Measurements from ENCODE around the gene SGMS1. TPM values are rescaled to one million over a fixed set of nuclear protein-coding genes. Genes with fewer than 3 reads are reported as not detected.
"Not testable (repeated sequence)": the region's sequence is repeated elsewhere in the genome, so short reads cannot be mapped to it uniquely, and the experiment has no call there.

Gene SGMS1
- total and polyA plus RNA-seq, 5 donors, result 12.0 to 26.0 (median 24.5) TPM

GRCh38 chr10:50286996-50287803 lies 336.6 kb downstream of the SGMS1 start:
- no peak overlapping the region for H3K4me3 ChIP-seq (ENCODE audit: low read length)
- no peaks in the 10 kb centered on the region for H3K4me1 ChIP-seq (ENCODE audit: control insufficient read depth, insufficient read depth, low read length)
- WGBS, result 58% methylated on average over 9 of the region's 9 CpGs
- ATAC-seq (no peak), DNase-seq (no peak)
- intact Hi-C loops (cut with DNase I), result no loop called here
- H3K9me3 ChIP-seq (ENCODE audit: control insufficient read depth, low read length), result no peaks in the 10 kb centered on the region
- no peak overlapping the region for H3K27ac ChIP-seq (ENCODE audit: low read length)
- H3K27me3 ChIP-seq (ENCODE audit: control insufficient read depth, insufficient read depth), result no peaks in the 10 kb centered on the region

GRCh38 chr10:50286517-50286916 lies 337.2 kb downstream of the SGMS1 start:
- no peak for ATAC-seq
- Histone ChIP-seq H3K4me1 (ENCODE audit: control insufficient read depth, insufficient read depth, low read length) (no peaks in the 10 kb centered on the region), H3K27me3 (ENCODE audit: control insufficient read depth, insufficient read depth) (peaks cover 2% of the 10 kb centered on the region), H3K4me3 (ENCODE audit: low read length) (no peak overlapping the region), H3K9me3 (ENCODE audit: control insufficient read depth, low read length) (no peaks in the 10 kb centered on the region), H3K27ac (ENCODE audit: low read length) (no peak overlapping the region)
- DNase-seq, result no peak
- intact Hi-C loops (cut with DNase I), result no loop called here
- 21% methylated on average over 2 of the region's 2 CpGs for WGBS

- ATAC-seq (no peak), DNase-seq (no peak)
- Histone ChIP-seq H3K27me3 (ENCODE audit: control insufficient read depth, insufficient read depth) (peaks cover 2% of the 10 kb centered on the region), H3K4me1 (ENCODE audit: control insufficient read depth, insufficient read depth, low read length) (no peaks in the 10 kb centered on the region), H3K4me3 (ENCODE audit: low read length) (no peak overlapping the region), H3K9me3 (ENCODE audit: control insufficient read depth, low read length) (no peaks in the 10 kb centered on the region), H3K27ac (ENCODE audit: low read length) (no peak overlapping the region)
- intact Hi-C loops (cut with DNase I), result no loop called here
- WGBS, result 79% methylated on average over 4 of the region's 4 CpGs
Measured at GRCh38 chr10:50281967-50282522, 341.7 kb downstream of the SGMS1 start.

- DNase-seq (no peak), ATAC-seq (no peak)
- intact Hi-C loops (cut with DNase I), result no loop called here
- no peaks in the 10 kb centered on the region for H3K9me3 ChIP-seq (ENCODE audit: control insufficient read depth, low read length)
- H3K4me1 ChIP-seq (ENCODE audit: control insufficient read depth, insufficient read depth, low read length), result no peaks in the 10 kb centered on the region
- H3K27ac ChIP-seq (ENCODE audit: low read length), result no peak overlapping the region
- peaks cover 2% of the 10 kb centered on the region for H3K27me3 ChIP-seq (ENCODE audit: control insufficient read depth, insufficient read depth)
- no peak overlapping the region for H3K4me3 ChIP-seq (ENCODE audit: low read length)
- WGBS, result 82% methylated on average over 8 of the region's 8 CpGs
Measured at GRCh38 chr10:50281210-50281966, 342.4 kb downstream of the SGMS1 start.

DNA sequence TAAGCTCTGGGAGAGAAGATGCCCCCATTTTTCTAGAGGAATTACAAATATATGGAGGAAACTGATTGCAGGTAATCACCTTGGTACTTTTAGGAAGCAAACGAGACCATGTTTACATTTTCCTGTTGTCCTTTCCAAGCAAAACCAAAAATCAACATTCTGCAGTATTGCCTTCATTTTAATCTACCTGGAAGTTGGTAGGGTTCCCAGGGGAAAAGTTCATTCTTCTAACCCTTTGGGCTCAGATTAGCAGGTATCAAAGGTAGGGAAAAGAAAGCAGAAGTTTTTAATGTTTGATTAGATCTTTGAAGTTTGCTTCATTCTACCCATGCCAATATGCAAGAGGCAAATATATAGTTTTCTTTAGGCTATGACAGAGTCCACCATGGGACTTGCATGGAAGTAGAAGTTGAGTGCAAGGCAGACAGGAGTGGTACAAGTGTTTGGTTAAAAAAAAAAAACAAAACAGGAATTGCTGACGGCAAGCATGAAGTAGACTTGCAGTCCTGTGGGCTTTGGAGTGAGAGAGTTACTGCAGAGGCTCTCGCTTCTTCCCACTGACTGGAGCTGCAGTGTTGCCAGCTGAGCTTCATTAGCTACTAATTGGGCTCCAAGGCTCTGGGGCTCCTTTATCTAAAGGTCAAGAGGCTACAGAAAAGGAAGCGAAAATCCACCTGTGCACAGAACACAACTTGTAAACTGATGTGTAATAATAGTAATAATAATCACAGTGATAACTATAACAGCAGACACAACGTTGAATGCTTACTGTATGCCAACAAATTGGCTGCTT lies 343.5 kb downstream of the SGMS1 start:
- ATAC-seq (no peak), DNase-seq (no peak)
- intact Hi-C loops (cut with DNase I), result no loop called here
- Histone ChIP-seq H3K27me3 (ENCODE audit: control insufficient read depth, insufficient read depth) (peaks cover 2% of the 10 kb centered on the region), H3K4me3 (ENCODE audit: low read length) (no peak overlapping the region), H3K4me1 (ENCODE audit: control insufficient read depth, insufficient read depth, low read length) (no peaks in the 10 kb centered on the region), H3K27ac (ENCODE audit: low read length) (no peak overlapping the region), H3K9me3 (ENCODE audit: control insufficient read depth, low read length) (no peaks in the 10 kb centered on the region)
- WGBS, result 52% methylated on average over 5 of the region's 5 CpGs

DNA sequence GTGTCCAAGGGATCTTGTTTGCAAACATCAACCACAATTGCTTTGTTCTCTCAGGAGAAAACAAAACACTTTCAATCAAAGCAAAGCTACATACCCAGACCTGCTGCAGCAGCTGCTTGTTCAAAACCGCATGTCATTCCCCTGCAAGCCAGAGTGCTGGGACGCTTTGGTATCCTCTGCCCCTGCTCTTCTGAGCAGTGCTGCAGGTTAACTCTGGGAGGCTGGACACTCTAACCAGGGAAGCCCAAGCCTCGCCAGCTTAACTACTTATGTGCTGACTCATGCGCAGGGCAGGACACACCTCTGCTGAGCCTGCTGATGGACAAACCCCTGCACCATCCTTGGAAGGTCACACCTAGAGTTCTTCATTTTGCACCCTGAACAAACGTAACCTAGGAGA lies 344.3 kb downstream of the SGMS1 start:
- Histone ChIP-seq H3K9me3 (ENCODE audit: control insufficient read depth, low read length) (no peaks in the 10 kb centered on the region), H3K4me1 (ENCODE audit: control insufficient read depth, insufficient read depth, low read length) (no peaks in the 10 kb centered on the region), H3K27ac (ENCODE audit: low read length) (no peak overlapping the region), H3K27me3 (ENCODE audit: control insufficient read depth, insufficient read depth) (peaks cover 2% of the 10 kb centered on the region), H3K4me3 (ENCODE audit: low read length) (no peak overlapping the region)
- DNase-seq, result no peak
- no peak for ATAC-seq
- intact Hi-C loops (cut with DNase I), result loop anchor here in 1 of 4 donors (10.0 kb wide), 1 partner anchor 355 kb away; no protein-coding TSS in a partner anchor
- WGBS, result 61% methylated on average over 5 of the region's 5 CpGs

DNA sequence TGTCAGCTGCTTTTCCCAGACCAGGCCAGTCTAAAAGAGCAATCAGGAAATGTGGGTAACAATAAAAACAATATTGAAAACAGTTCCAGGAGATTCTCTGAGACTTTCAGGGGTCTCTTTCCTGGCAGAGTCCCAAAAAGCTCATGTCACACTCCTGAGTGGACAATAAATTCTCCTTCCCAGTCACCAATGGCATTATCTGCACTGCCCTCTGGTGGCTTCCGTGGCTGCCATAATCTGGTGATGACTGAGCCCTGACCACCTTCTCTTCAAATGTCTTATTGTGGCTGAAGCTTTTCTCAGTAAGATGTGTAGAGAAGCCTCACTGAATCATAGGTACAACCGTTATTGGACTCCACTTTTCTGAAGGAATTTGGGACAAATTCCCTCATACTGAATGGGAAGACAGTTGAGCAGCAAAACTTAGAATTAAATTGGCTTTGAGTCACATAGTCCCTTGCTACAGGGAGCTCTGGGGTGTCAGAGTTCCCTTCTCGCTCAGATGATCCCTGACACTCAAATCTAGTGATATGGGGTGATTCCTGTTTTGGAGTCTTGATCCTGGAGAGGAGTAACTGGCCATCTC lies 348.0 kb downstream of the SGMS1 start:
- intact Hi-C loops (cut with DNase I), result loop anchor here in 1 of 4 donors (10.0 kb wide), 1 partner anchor 359 kb away; no protein-coding TSS in a partner anchor
- WGBS, result 51% methylated on average over 3 of the region's 3 CpGs
- H3K4me1 ChIP-seq (ENCODE audit: control insufficient read depth, insufficient read depth, low read length), result no peaks in the 10 kb centered on the region
- H3K27ac ChIP-seq (ENCODE audit: low read length), result no peak overlapping the region
- ATAC-seq, result no peak
- H3K27me3 ChIP-seq (ENCODE audit: control insufficient read depth, insufficient read depth), result no peaks in the 10 kb centered on the region
- H3K4me3 ChIP-seq (ENCODE audit: low read length), result no peak overlapping the region
- no peaks in the 10 kb centered on the region for H3K9me3 ChIP-seq (ENCODE audit: control insufficient read depth, low read length)
- DNase-seq, result peak; percentile 18 to 74 (median 63)

GRCh38 chr10:50272531-50272930 lies 351.2 kb downstream of the SGMS1 start:
- Histone ChIP-seq H3K27ac (ENCODE audit: low read length) (no peak overlapping the region), H3K9me3 (ENCODE audit: control insufficient read depth, low read length) (no peaks in the 10 kb centered on the region), H3K27me3 (ENCODE audit: control insufficient read depth, insufficient read depth) (no peaks in the 10 kb centered on the region), H3K4me1 (ENCODE audit: control insufficient read depth, insufficient read depth, low read length) (no peaks in the 10 kb centered on the region), H3K4me3 (ENCODE audit: low read length) (no peak overlapping the region)
- 90% methylated on average over 7 of the region's 7 CpGs for WGBS
- intact Hi-C loops (cut with DNase I), result loop anchor here in 1 of 4 donors (10.0 kb wide), 1 partner anchor 362 kb away; no protein-coding TSS in a partner anchor
- DNase-seq (no peak), ATAC-seq (no peak)

DNA sequence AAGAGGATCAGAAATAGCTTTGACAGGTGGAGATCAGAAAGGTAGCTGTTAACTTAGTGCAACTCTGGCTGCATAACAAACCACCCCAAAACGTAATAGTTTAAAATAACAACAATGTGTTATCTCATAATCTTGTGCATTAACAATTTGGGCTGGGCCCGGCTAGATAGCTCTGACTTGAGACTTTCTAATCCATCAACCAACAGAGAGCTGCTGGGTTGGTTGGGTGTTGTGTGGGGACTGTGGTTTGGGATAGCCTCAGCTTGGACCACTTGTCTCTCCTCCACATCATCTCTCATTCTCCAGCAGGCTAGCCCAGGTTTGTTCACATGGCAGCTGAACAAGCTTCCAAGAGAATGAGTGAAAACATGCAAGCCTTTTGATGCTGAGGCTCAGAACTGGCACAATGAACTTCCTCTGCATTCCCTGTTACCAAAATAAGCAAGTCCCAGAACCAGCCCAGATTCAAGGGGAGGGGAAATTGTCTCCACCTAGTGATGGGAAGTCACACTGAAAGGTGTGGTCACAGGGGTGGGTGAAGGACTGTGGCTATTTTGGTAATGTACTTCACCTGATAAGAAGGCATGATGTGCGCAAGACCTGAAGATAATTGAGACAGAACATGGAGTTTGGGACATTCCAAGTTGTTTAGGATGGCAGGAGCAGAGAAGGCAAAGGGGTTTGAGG lies 352.0 kb downstream of the SGMS1 start:
- DNase-seq (no peak), ATAC-seq (no peak)
- intact Hi-C loops (cut with DNase I), result loop anchor here in 1 of 4 donors (10.0 kb wide), 1 partner anchor 363 kb away; no protein-coding TSS in a partner anchor
- Histone ChIP-seq H3K4me1 (ENCODE audit: control insufficient read depth, insufficient read depth, low read length) (no peaks in the 10 kb centered on the region), H3K27ac (ENCODE audit: low read length) (no peak overlapping the region), H3K9me3 (ENCODE audit: control insufficient read depth, low read length) (no peaks in the 10 kb centered on the region), H3K4me3 (ENCODE audit: low read length) (no peak overlapping the region), H3K27me3 (ENCODE audit: control insufficient read depth, insufficient read depth) (no peaks in the 10 kb centered on the region)
- 73% methylated on average over 3 of the region's 3 CpGs for WGBS

GRCh38 chr10:50267877-50268276 lies 355.9 kb downstream of the SGMS1 start:
- intact Hi-C loops (cut with DNase I); H3K9me3 ChIP-seq (ENCODE audit: control insufficient read depth, low read length); H3K27me3 ChIP-seq (ENCODE audit: control insufficient read depth, insufficient read depth); DNase-seq; H3K27ac ChIP-seq (ENCODE audit: low read length); H3K4me3 ChIP-seq (ENCODE audit: low read length); ATAC-seq; H3K4me1 ChIP-seq (ENCODE audit: control insufficient read depth, insufficient read depth, low read length): not testable (repeated sequence)
- 89% methylated on average over 3 of the region's 3 CpGs for WGBS

Data from right cardiac atrium (tissue), 5 donors.